Motor neuron (in vitro differentiated cells): ENCODE measurements around the gene ACLY. TPM values are rescaled to one million over a fixed set of nuclear protein-coding genes. Genes with fewer than 3 reads are reported as not detected.

ENCODE experiments used
- ATAC-seq, 8 experiments: fragments of 200-7000 bp; cut with Tn5 transposase; replicated peaks in 6 of 8; 2 replicates each; pipeline ENCODE4 v1.8.0; 2021; ENCODE audit warnings: mild to moderate bottlenecking in 8 of 8, moderate library complexity in 8 of 8
- H3K27ac ChIP-seq, 2 donors: fragments of 250-450 bp; sonication (Bioruptor Pico); 2 replicates each; pipeline ENCODE4 v1.9.0; 2021; ENCODE audit warnings: antibody characterized with exemption in 2 of 2, mild to moderate bottlenecking in 2 of 2, moderate library complexity in 1 of 2
- H3K4me1 ChIP-seq, 2 donors: fragments of 250-450 bp; sonication (Bioruptor Pico); replicated peaks in 1 of 2; 2 replicates each; pipeline ENCODE4 v1.6.1; 2021; ENCODE audit warnings: antibody characterized with exemption in 2 of 2, mild to moderate bottlenecking in 2 of 2, moderate library complexity in 1 of 2
- H3K4me3 ChIP-seq, 5 donors: fragments of 250-450 bp; sonication (Bioruptor Pico); 2 replicates each; pipeline ENCODE4 v1.9.0; 2021; ENCODE audit warnings: antibody characterized with exemption in 5 of 5, mild to moderate bottlenecking in 5 of 5, moderate library complexity in 4 of 5
- WGBS, 10 experiments: fragments of 450-650 bp; shearing (Covaris generic); methylation state at CpG; one replicate each; pipeline ENCODE4 v1.0.0; 2022; 5-methylcytosine and 5-hydroxymethylcytosine counted together
- in situ Hi-C, 9 experiments: fragments of 400-800 bp; cut with MboI; loops; one replicate each; pipeline ENCODE4 v1.15.0; 2021; ENCODE audit warnings: low sequenced_read_pairs in 9 of 9, low pct_unique_long_range_greater_than_20kb in 2 of 9; ENCODE audit not compliant: unreplicated experiment in 9 of 9
- total RNA-seq, 8 experiments: library from RNA; unstranded; fragments of 300-600 nt; gene quantifications; 2 replicates each; pipeline versions ENCODE4 v1.2.3 to v1.2.4, GENCODE V29; 2022

Gene ACLY
- total RNA-seq, 8 experiments from 2014 or later, result 87.0 to 283 (median 141) TPM

GRCh38 chr17:41825175-41825845 lies 93.4 kb downstream of the ACLY start:
- H3K4me3 ChIP-seq, result no peak overlapping the region
- WGBS, 10 experiments, result 40 to 100% (median 85%) methylated on average over 1 to 5 of the region's 19 CpGs; no CpG with 5 or more reads in 4 of the 10 experiments
- in situ Hi-C loops, result loop anchor here in 1 of 9 experiments (25.0 kb wide), 1 partner anchor 88 kb away; the partner anchor contains the start of gene HAP1
- H3K4me1 ChIP-seq, result no peaks in the 10 kb centered on the region
- H3K27ac ChIP-seq, result no peak overlapping the region
- peak in 3 of 8 experiments; percentile 4 to 8 (median 6) for ATAC-seq

- 0 to 60% (median 40%) methylated on average over 1 to 3 of the region's 7 CpGs; no CpG with 5 or more reads in 7 of the 10 experiments for WGBS, 10 experiments
- peaks cover 0 to 5% of the 10 kb centered on the region in 2 donors for H3K4me1 ChIP-seq
- ATAC-seq, result peak in 3 of 8 experiments; percentile 8 to 78 (median 61)
- H3K4me3 ChIP-seq, result no peak overlapping the region
- in situ Hi-C loops, result no loop called here
- H3K27ac ChIP-seq, result no peak overlapping the region
Observed at GRCh38 chr17:41824086-41824485, 94.7 kb downstream of the ACLY start.

- peak in 1 of 8 experiments; percentile 11 for ATAC-seq
- in situ Hi-C loops, result no loop called here
- H3K27ac ChIP-seq, result no peak overlapping the region
Observed at GRCh38 chr17:41823580-41823979, 95.2 kb downstream of the ACLY start.

GRCh38 chr17:41823141-41823524 lies 95.6 kb downstream of the ACLY start:
- 100% methylated on average over 1 of the region's 1 CpG; no CpG with 5 or more reads in 9 of the 10 experiments for WGBS, 10 experiments
- Histone ChIP-seq H3K27ac (no peak overlapping the region), H3K4me1 (peaks cover 0 to 5% of the 10 kb centered on the region in 2 donors), H3K4me3 (no peak overlapping the region)
- ATAC-seq, result peak in 1 of 8 experiments; percentile 5
- in situ Hi-C loops, result no loop called here

More at GRCh38 chr17:41823580-41823979, 95.2 kb downstream of the ACLY start:
- WGBS, 10 experiments, result 80 to 100% (median 87%) methylated on average over 1 to 6 of the region's 7 CpGs; no CpG with 5 or more reads in 6 of the 10 experiments
- Histone ChIP-seq H3K4me1 (peaks cover 0 to 5% of the 10 kb centered on the region in 2 donors), H3K4me3 (no peak overlapping the region)

- Histone ChIP-seq H3K4me3 (no peak overlapping the region), H3K27ac (peak overlapping the region in 1 of 2 donors; percentile 36), H3K4me1 (peaks cover 0 to 5% of the 10 kb centered on the region in 2 donors)
- WGBS, 10 experiments, result 0 to 100% (median 97%) methylated on average over 1 to 6 of the region's 12 CpGs; no CpG with 5 or more reads in 7 of the 10 experiments
- in situ Hi-C loops, result no loop called here
- ATAC-seq, result peak in 1 of 8 experiments; percentile 2
Observed at GRCh38 chr17:41822216-41823140, 96.3 kb downstream of the ACLY start.

GRCh38 chr17:41821776-41822175 lies 97.0 kb downstream of the ACLY start:
- 100% methylated on average over 1 of the region's 14 CpGs; no CpG with 5 or more reads in 9 of the 10 experiments for WGBS, 10 experiments
- Histone ChIP-seq H3K27ac (no peak overlapping the region), H3K4me3 (no peak overlapping the region), H3K4me1 (peaks cover 0 to 5% of the 10 kb centered on the region in 2 donors)
- in situ Hi-C loops, result no loop called here
- peak in 2 of 8 experiments; percentile 6 to 14 for ATAC-seq

- in situ Hi-C loops, result no loop called here
- Histone ChIP-seq H3K27ac (no peak overlapping the region), H3K4me3 (no peak overlapping the region), H3K4me1 (peaks cover 0 to 13% of the 10 kb centered on the region in 2 donors)
- no peak for ATAC-seq
- WGBS, 10 experiments, result 96% methylated on average over 5 of the region's 20 CpGs; no CpG with 5 or more reads in 9 of the 10 experiments
Observed at GRCh38 chr17:41818024-41818423, 100.7 kb downstream of the ACLY start.

Other genes starting within 250 kb of the ACLY start
- gene EIF1, start 230.1 kb downstream of the ACLY start, total RNA-seq, result 100 to 1,000 TPM; 160 to 776 (median 444) TPM
- gene GAST, start 206.6 kb downstream of the ACLY start, total RNA-seq, result not detected
- gene HAP1, start 184.3 kb downstream of the ACLY start, total RNA-seq, result 10 to 100 TPM in 1 of 8 experiments, 1 to 10 TPM in 6, under 1 TPM in 1; 0.41 to 12.8 (median 2.1) TPM
- gene JUP, start 132.2 kb downstream of the ACLY start, total RNA-seq, result 10 to 100 TPM in 7 of 8 experiments, 1 to 10 TPM in 1; 4.9 to 34.5 (median 16.8) TPM
- 10 to 100 TPM; 13.4 to 50.3 (median 20.3) TPM for gene P3H4, start 107.0 kb downstream of the ACLY start, total RNA-seq
- gene FKBP10, start 105.9 kb downstream of the ACLY start, total RNA-seq, result 100 to 1,000 TPM in 4 of 8 experiments, 10 to 100 TPM in 4; 42.7 to 330 (median 97.6) TPM
- 100 to 1,000 TPM in 4 of 8 experiments, 10 to 100 TPM in 4; 55.9 to 126 (median 104) TPM for gene NT5C3B, start 82.7 kb downstream of the ACLY start, total RNA-seq
- under 1 TPM; 0.20 to 0.77 (median 0.32) TPM for gene KLHL10, start 81.1 kb downstream of the ACLY start, total RNA-seq
- 10 to 100 TPM; 15.3 to 28.7 (median 22.8) TPM for gene KLHL11, start 53.5 kb downstream of the ACLY start, total RNA-seq
- 10 to 100 TPM in 1 of 8 experiments, 1 to 10 TPM in 6, under 1 TPM in 1; 0.31 to 10.4 (median 4.6) TPM for gene ODAD4, start 11.7 kb upstream of the ACLY start, total RNA-seq
- gene CNP, start 47.8 kb upstream of the ACLY start, total RNA-seq, result 10 to 100 TPM; 20.5 to 99.0 (median 51.0) TPM
- 100 to 1,000 TPM in 4 of 8 experiments, 10 to 100 TPM in 4; 56.4 to 143 (median 93.6) TPM for gene DNAJC7, start 98.5 kb upstream of the ACLY start, total RNA-seq
- gene NKIRAS2, start 101.1 kb upstream of the ACLY start, total RNA-seq, result 10 to 100 TPM; 32.3 to 65.8 (median 51.8) TPM
- 1 to 10 TPM in 5 of 8 experiments, under 1 TPM in 3; 0.25 to 2.9 (median 2.1) TPM for gene C17orf113, start 131.7 kb upstream of the ACLY start, total RNA-seq
- 1 to 10 TPM in 5 of 8 experiments, under 1 TPM in 3; 0.51 to 4.2 (median 1.9) TPM for gene ZNF385C, start 179.5 kb upstream of the ACLY start, total RNA-seq
- 10 to 100 TPM in 1 of 8 experiments, 1 to 10 TPM in 4, under 1 TPM in 3; 0.33 to 29.3 (median 3.3) TPM for gene DHX58, start 193.8 kb upstream of the ACLY start, total RNA-seq
- gene KAT2A, start 202.4 kb upstream of the ACLY start, total RNA-seq, result 10 to 100 TPM in 7 of 8 experiments, 1 to 10 TPM in 1; 9.1 to 48.3 (median 19.2) TPM
- under 1 TPM; 0.18 to 1.00 (median 0.51) TPM for gene HSPB9, start 203.9 kb upstream of the ACLY start, total RNA-seq
- gene RAB5C, start 236.0 kb upstream of the ACLY start, total RNA-seq, result 100 to 1,000 TPM in 3 of 8 experiments, 10 to 100 TPM in 5; 52.6 to 135 (median 92.6) TPM